Esophagus squamous epithelium (tissue), 5 donors: Measurements from ENCODE around the gene CECR2. TPM values are rescaled to one million over a fixed set of nuclear protein-coding genes. Genes with fewer than 3 reads are reported as not detected.

Experiments
- DNase-seq: peaks from one replicate; lab custom pipeline; 2025; lab: John Stamatoyannopoulos, UW
- H3K27ac ChIP-seq, 4 donors: fragments of 200-600 bp; sonication (generic); one replicate each; pipeline ENCODE4 v1.5.1; 2016 to 2019; ENCODE audit warnings: mild to moderate bottlenecking in 1 of 4
- H3K27me3 ChIP-seq, 4 donors: fragments of 200-600 bp; sonication (generic); 1 replicate in 3 of 4; 2 replicates in 1 of 4; pipeline versions ENCODE4 v1.5.1 to v1.6.0; 2017 to 2021; ENCODE audit warnings: antibody characterized with exemption in 1 of 4
- H3K36me3 ChIP-seq, 3 donors: fragments of 200-600 bp; sonication (generic); one replicate each; pipeline ENCODE4 v1.5.1; 2016 to 2019
- H3K4me1 ChIP-seq, 3 donors: fragments of 200-600 bp; sonication (generic); one replicate each; pipeline ENCODE4 v1.5.1; 2017 to 2019
- H3K4me3 ChIP-seq, 4 donors: fragments of 200-600 bp; sonication (generic); 1 replicate in 3 of 4; 2 replicates in 1 of 4; pipeline ENCODE4 v1.5.1; 2016 to 2019; ENCODE audit warnings: mild to moderate bottlenecking in 2 of 4, moderate library complexity in 1 of 4
- H3K9me3 ChIP-seq, 3 donors: fragments of 200-600 bp; sonication (generic); one replicate each; pipeline ENCODE4 v1.5.1; 2016 to 2019
- POLR2A ChIP-seq, 4 donors: fragments of 450-650 bp; IDR thresholded peaks; one replicate each; pipeline ENCODE4 v1.6.1; 2017; ENCODE audit warnings: antibody characterized with exemption in 4 of 4, mild to moderate bottlenecking in 4 of 4, moderate library complexity in 3 of 4
- WGBS, 2 donors: methylation state at CpG; one replicate each; pipeline ENCODE4 v1.1.5; 2018; 5-methylcytosine and 5-hydroxymethylcytosine counted together
- intact Hi-C: fragments of 100-400 bp; cut with DNase I; formaldehyde crosslinking; loops from one replicate; pipeline ENCODE4 v1.15.0; 2022
- total RNA-seq, 4 donors: library from RNA; depleted of rRNA; stranded (reverse); fragments of >200 nt; gene quantifications; one replicate each; pipeline ENCODE4 v1.1.0, GENCODE V29; 2016
- TF ChIP-seq, protein P1 (sequence below), 6 experiments: fragments of 450-650 bp in 4 of 6; fragments of 200-600 bp in 2 of 6; sonication (generic) in 2 of 6; IDR thresholded peaks; one replicate each; pipeline ENCODE4 v1.5.1; 2016 to 2019; ENCODE audit warnings: antibody characterized with exemption in 6 of 6, mild to moderate bottlenecking in 4 of 6, moderate library complexity in 4 of 6
- donor health status: DM: yes; HTN: yes; CAD: no.

CECR2 gene
- total RNA-seq, 4 donors from 2014 or later: 0.13 to 0.57 (median 0.26) TPM

DNA sequence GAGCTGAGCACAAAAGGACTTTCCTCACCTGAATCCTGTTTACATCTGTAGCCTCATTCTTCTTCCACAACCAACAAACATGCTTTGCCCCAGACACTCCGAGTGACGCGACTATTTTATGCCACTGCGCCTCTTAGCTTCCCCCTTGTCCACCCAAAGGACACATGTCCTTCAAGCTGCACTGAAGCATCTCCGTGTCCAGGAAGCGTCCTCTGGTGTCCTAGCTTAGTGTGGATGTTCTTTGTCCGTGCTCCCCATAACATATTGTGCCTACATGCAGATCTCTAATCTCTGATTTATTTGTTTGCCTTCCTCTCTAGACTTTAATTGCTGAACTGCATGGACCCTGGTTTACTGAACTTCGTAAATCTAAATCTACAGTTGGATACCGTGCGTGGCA, 20.1 kb upstream of the CECR2 start:
- no peak overlapping the region for H3K4me3 ChIP-seq
- TF ChIP-seq POLR2A (IDR thresholded peaks at IDR 0.05): no peak
- TF ChIP-seq, protein P1, sequence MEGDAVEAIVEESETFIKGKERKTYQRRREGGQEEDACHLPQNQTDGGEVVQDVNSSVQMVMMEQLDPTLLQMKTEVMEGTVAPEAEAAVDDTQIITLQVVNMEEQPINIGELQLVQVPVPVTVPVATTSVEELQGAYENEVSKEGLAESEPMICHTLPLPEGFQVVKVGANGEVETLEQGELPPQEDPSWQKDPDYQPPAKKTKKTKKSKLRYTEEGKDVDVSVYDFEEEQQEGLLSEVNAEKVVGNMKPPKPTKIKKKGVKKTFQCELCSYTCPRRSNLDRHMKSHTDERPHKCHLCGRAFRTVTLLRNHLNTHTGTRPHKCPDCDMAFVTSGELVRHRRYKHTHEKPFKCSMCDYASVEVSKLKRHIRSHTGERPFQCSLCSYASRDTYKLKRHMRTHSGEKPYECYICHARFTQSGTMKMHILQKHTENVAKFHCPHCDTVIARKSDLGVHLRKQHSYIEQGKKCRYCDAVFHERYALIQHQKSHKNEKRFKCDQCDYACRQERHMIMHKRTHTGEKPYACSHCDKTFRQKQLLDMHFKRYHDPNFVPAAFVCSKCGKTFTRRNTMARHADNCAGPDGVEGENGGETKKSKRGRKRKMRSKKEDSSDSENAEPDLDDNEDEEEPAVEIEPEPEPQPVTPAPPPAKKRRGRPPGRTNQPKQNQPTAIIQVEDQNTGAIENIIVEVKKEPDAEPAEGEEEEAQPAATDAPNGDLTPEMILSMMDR (IDR thresholded peaks at IDR 0.05): no peak
- intact Hi-C loops: no loop called here
- no peaks in the 10 kb centered on the region for H3K36me3 ChIP-seq
- WGBS, 2 donors: 75 to 77% methylated on average over 10 of the region's 10 CpGs
- H3K27me3 ChIP-seq: peaks cover 0 to 30% (median 0%) of the 10 kb centered on the region in 4 donors
- H3K4me1 ChIP-seq: no peaks in the 10 kb centered on the region
- DNase-seq: no peak
- H3K27ac ChIP-seq: no peak overlapping the region
- H3K9me3 ChIP-seq: no peaks in the 10 kb centered on the region

DNA sequence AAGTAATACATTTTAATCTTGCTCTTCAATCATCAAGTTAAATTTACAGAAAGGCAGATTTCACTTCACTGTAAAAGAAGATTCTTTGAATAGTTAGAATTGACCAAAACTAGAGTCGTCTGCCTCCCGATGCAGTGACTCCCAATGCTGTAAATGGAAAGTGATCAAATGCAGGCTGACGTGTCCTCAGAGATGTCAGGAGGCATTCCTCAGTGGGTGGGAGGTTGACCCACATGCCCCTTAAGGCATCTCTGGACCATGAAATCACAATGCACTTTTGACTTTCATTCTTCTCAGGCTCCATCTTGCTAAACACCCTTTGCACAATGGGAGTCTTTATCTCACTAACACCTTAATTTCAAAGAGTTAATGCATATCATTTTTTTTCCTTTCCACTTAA, 19.0 kb upstream of the CECR2 start:
- Histone ChIP-seq H3K4me3 (no peak overlapping the region), H3K36me3 (no peaks in the 10 kb centered on the region), H3K27me3 (peaks cover 0 to 24% (median 0%) of the 10 kb centered on the region in 4 donors), H3K4me1 (no peaks in the 10 kb centered on the region), H3K9me3 (no peaks in the 10 kb centered on the region), H3K27ac (no peak overlapping the region)
- no peak for DNase-seq
- no peak for TF ChIP-seq POLR2A (IDR thresholded peaks at IDR 0.05)
- TF ChIP-seq, protein P1 (IDR thresholded peaks at IDR 0.05): no peak
- intact Hi-C loops: no loop called here
- WGBS, 2 donors: 55 to 57% methylated on average over 3 of the region's 3 CpGs

DNA sequence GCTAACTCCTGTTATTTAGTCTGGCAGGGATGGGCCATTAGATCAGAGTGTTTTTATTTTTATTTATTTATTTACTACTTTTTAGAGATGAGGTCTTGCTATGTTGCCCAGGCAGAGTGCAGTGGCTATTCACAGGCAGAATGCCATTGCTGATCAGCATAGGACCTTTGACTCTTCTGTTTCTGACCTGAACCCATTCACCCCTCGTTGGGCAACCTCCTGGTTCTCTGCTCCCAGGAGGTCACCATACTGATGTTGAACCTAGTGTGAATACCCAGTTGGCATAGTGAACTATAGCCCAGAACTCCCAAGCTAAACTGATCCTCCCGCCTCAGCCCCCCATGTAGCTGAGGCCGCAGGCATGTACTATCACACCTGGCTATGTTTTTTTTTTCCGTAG, 16.5 kb upstream of the CECR2 start:
- 72 to 83% methylated on average over 4 of the region's 4 CpGs for WGBS, 2 donors
- peaks cover 0 to 22% (median 0%) of the 10 kb centered on the region in 4 donors for H3K27me3 ChIP-seq
- H3K4me3 ChIP-seq: no peak overlapping the region
- no peak overlapping the region for H3K27ac ChIP-seq
- no peaks in the 10 kb centered on the region for H3K36me3 ChIP-seq
- no peaks in the 10 kb centered on the region for H3K9me3 ChIP-seq
- no peaks in the 10 kb centered on the region for H3K4me1 ChIP-seq
- no peak for DNase-seq
- intact Hi-C loops: no loop called here
- TF ChIP-seq POLR2A (IDR thresholded peaks at IDR 0.05): no peak
- TF ChIP-seq, protein P1 (IDR thresholded peaks at IDR 0.05): no peak

DNA sequence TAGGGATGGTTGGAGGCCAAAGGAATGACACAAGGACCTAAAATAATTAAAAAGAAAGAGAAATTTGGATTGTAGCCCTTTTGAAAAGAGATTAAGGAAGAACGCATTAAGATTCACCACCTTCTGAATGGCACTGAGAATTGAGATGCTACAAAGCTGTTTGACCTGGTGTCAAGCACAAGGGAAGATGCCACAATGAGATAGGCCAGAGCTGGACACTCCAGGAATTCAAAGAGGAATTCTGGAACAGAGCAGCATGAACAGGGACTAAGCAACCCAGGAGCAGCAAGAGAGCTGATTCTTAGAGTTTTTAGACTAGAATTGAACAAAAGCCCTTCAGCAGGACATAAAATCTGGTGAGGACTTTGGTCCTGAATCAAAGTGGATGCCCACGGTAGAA, 11.6 kb upstream of the CECR2 start:
- Histone ChIP-seq H3K4me1 (no peaks in the 10 kb centered on the region), H3K27ac (no peak overlapping the region)
- WGBS, 2 donors: 80 to 86% methylated on average over 2 of the region's 2 CpGs

DNA sequence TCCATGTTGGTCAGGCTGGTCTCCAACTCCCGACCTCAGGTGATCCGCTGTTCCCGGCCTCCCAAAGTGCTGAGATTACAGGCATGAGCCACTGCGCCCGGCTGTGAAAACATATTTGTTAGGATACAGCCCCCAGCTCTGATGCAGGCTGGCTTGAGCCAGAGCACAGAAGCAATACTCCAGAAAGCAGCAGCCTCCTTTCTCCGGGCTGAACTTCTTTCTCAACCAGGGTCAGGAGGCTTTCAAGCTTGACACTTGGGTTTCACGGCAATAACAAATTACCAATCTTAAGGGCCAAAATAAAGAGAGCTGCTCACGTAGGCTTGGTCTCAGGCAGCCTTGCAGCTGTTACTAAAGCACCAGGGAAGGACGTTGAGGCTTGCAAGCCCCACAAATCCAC, 10.8 kb upstream of the CECR2 start:
- DNase-seq: no peak
- intact Hi-C loops: no loop called here
- H3K4me1 ChIP-seq: no peaks in the 10 kb centered on the region
- TF ChIP-seq POLR2A (IDR thresholded peaks at IDR 0.05): no peak
- TF ChIP-seq, protein P1 (IDR thresholded peaks at IDR 0.05): no peak
- WGBS, 2 donors: 40 to 52% methylated on average over 6 to 8 of the region's 9 CpGs
- H3K36me3 ChIP-seq: no peaks in the 10 kb centered on the region
- no peak overlapping the region for H3K27ac ChIP-seq
- H3K4me3 ChIP-seq: no peak overlapping the region
- peaks cover 0 to 23% (median 0%) of the 10 kb centered on the region in 4 donors for H3K27me3 ChIP-seq
- no peaks in the 10 kb centered on the region for H3K9me3 ChIP-seq

More for the DNA sequence above, 11.6 kb upstream of the CECR2 start:
- H3K9me3 ChIP-seq: no peaks in the 10 kb centered on the region
- peaks cover 0 to 17% (median 0%) of the 10 kb centered on the region in 4 donors for H3K27me3 ChIP-seq
- H3K36me3 ChIP-seq: no peaks in the 10 kb centered on the region
- TF ChIP-seq, protein P1 (IDR thresholded peaks at IDR 0.05): no peak
- TF ChIP-seq POLR2A (IDR thresholded peaks at IDR 0.05): no peak
- intact Hi-C loops: no loop called here
- H3K4me3 ChIP-seq: no peak overlapping the region
- DNase-seq: no peak
